ENCODE data around the gene RNF225.
"Not testable (repeated sequence)": the region's sequence is repeated elsewhere in the genome, so short reads cannot be mapped to it uniquely, and the experiment has no call there.

RNF225 gene

DNA sequence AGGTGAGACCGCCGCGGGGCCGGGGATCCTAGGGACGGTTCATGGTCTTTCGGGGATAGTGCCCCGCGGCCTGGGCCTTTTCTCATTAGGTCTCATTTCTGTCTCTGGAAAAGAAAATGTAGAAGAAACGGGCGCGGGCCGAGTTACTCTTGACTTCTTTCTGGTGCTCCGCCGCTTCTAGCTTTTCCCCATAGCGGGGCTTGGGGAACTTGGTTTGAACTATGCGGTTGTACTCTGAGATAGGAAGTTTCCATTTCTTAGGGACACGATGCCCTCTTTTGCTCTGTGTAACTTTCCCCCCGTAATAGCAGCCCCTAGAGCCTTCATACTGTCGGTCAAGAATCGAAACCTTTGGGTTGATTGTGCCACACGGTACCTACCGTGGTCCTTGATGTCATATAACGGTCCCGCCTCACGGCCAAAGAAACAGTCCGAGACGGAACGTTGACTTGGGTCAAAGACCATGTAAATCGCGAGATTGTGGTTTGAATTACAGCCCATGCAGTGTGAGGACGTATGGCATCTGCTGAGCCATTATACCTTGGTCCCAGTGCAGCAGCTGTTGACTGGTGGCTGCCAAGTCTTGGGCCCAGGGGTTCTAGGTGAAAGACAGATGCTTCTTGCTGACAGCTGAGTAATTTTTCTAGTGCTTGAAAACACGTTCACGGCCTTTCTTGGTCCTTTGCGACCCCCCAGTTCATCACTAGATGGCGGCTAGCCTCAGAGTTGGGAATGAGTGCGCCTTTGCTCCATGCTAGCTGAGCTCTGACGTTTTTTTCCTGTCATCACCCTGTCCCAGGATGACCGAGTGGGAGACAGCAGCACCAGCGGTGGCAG is 7.9 kb upstream of the RNF225 start:
- DNase-seq = no peak

- DNase-seq = no peak
Observed at GRCh38 chr19:58388175-58388526, 7.3 kb upstream of the RNF225 start.

- DNase-seq = no peak
Observed at GRCh38 chr19:58392945-58393724, 2.3 kb upstream of the RNF225 start.

DNA sequence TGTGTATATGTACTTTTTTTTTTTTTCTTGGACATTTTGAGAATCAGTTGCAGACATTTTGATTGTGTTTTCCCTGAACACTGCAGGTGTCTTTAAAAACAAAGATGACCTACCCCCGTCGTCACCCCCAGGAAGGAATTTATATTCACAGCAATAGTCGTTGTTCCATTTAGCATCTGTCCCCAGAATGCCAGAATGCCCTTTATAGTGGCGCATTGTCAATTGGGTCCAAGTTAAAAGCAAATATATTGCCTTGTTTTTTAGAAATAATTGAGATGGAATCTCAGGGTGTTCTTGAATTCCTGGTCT is 1.8 kb upstream of the RNF225 start:
- no peak for DNase-seq

DNA sequence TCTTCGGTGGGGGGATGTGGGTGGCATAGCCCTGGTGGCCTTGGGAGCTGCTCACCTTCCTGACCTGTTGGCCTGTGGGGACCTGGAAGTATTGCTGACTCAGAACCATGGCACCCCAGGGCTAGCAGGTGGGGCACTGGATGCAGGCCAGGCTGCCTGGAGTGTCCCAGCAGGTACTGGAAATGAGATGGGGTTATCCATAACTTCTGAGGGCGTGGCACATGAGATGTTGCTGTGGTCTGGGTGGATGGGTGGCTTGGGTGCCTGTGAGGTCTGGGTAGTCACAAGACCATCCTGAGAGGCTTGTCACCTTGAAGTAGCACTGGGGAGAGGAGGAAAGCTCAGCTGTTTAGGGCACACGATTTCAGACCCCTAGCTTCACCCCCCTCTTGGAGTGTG is 636 bp upstream of the RNF225 start:
- DNase-seq = no peak

- no peak for DNase-seq
Observed at GRCh38 chr19:58395979-58396627, 647 bp downstream of the RNF225 start.

GRCh38 chr19:58396691-58397532 is 1.5 kb downstream of the RNF225 start:
- no peak for DNase-seq

DNA sequence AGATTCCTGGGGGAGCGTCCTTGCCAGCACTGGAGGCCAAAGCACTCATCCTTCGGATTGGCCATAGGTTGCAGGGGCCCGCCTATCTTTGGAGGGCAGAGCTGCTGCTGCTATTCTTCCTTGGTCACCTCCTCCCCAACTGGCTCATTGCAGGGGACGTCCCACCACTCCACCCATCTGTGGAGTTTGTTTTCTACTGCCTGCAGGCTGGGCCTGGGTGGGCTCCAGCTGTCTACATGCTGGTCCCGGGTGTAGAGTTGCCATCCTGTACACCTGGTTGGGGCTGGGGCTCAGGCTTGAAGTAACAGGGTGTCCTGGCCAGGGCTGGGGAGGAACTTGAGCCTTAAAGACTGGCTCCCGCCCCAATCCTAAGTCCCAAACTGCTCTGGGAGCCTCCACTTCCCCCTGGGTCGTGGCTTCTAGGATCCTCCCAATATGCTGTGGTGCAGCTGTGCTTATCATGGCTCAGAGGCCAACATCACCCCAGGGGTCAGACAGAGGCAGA is 2.1 kb downstream of the RNF225 start:
- no peak for DNase-seq

DNA sequence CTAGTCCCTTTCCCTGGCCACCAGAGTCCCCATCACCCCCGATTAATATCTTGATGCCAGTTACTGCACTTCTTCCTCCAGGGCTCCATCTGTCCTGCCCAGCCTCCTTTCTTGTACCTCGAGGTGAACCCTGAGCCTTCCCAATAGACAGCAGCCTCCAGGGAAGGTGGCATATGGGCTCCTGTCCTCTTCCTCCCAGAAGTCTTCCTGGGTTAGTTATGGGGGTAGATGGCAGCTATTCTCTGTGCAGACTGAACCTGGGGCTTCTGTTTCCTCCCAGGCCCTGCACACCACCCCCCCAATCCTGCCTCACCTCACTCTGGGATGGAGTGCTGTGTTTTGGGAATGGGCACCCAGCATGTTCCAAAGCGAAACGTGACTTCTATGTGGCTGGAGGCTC is 2.6 kb downstream of the RNF225 start:
- no peak for DNase-seq

- no peak for DNase-seq
Observed at GRCh38 chr19:58398545-58398944, 3.1 kb downstream of the RNF225 start.

DNA sequence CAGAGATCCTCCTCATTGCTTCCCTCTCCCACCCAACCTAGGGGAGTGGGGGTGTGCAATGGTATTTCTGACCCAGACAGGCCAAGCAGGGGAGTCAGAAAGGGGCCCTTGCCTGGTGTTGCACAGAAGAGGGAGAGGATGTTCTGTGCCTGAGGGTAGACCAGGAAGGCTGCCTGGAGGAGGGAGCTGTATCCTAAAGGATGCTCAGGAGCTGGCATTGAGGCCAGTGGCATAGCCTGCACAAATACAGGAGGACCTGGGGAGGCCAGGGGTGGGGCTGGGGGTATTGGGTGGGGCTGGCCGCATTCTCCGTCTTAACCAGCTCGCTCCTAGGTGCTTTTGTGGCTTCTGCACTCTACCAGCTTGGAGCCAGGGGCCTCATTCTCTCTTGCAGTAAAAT is 4.4 kb downstream of the RNF225 start:
- no peak for DNase-seq

DNA sequence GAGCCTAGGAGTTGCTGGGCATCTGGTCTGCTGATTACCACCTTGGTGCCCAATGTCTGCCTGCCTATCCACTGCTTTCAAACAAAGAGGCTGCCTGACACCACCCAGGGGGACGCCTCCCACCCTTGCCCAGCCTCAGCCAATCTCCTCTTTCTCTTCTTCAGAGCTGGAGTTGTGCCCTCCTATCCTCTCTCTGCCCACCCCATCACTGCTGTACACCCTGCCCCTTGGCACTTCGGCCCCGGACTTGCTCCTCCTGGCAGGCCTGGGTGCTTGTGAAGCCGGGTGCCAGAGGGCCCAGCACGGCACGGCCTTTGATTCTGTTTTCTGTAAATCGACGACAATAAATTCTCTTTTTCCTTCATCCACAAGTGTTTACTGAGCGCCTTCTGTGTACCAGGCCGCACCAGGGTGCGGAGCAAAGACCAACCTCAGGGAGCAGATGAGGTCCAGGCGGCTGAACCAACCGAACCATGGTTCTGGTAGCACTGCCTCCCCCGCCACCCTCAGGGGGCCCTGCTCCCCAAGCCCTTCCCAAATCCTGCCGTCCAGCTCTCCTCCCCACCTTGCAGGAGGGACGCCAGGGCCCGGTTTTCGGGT is 5.0 kb downstream of the RNF225 start:
- DNase-seq = no peak

DNA sequence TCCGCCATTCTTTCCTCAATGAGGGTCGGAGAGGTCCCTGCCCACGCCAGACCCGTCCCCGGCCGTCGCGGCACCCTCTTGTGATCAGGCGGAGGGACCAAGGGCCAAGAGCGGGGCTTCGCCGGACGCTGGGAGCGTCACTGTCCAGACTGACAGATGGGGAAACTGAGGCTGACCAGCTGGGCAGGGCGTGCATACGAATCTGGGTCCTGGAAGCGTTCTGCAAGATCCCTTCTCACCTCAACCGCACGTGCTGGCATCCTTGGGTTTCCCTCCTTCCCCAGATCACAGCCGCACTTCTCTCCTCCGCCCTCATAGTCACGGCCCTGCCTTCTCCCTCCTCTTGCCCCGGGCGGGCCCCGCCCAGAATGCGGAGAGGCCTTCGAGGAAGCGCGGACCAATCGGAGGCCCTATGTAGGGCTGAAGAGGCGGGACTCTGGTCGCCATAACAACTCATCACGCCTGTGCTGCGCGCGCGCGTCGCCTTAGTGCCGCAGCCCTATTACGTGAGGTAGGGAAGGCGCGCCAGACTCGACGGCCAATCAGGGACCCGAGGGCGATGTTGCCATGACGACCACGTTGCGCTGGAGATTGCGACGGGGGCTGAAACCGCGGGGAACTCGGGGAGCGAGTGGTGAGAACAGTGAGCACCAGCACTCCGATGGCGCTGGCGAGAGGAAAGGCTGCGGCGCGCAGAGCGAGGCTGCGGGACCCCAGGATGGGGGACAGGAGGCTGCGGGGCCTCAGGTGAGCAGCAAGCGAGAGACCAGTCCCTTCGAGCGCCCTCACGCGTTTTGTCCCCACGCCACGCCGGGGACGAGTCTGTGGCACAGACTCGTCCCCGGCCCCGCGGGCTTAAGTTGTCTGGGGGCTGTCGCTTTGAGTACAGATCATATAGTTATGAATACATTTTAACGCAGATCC is 5.7 kb downstream of the RNF225 start:
- peak; percentile 95 to 100 (median 98) for DNase-seq

GRCh38 chr19:58401840-58402421 is 6.5 kb downstream of the RNF225 start:
- DNase-seq = no peak

DNA sequence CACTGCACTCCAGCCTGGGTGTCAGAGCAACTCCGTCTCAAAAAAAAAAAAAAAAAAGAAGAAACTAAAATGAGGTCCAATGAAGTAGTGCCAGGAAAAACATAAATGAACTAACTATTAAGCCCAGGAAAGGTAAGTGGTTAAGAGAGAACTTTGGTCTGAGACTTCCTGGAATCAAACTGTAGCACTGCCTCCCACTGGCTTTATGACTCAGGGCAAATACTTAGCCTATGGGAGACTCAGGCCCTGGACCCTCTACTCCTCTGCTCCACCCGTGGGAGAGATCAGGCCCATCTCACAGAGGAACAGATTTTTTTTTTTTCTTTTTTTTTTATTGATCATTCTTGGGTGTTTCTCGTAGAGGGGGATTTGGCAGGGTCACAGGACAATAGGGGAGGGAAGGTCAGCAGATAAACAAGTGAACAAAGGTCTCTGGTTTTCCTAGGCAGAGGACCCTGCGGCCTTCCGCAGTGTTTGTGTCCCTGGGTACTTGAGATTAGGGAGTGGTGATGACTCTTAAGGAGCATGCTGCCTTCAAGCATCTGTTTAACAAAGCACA is 8.5 kb downstream of the RNF225 start:
- DNase-seq = not testable (repeated sequence)

DNA sequence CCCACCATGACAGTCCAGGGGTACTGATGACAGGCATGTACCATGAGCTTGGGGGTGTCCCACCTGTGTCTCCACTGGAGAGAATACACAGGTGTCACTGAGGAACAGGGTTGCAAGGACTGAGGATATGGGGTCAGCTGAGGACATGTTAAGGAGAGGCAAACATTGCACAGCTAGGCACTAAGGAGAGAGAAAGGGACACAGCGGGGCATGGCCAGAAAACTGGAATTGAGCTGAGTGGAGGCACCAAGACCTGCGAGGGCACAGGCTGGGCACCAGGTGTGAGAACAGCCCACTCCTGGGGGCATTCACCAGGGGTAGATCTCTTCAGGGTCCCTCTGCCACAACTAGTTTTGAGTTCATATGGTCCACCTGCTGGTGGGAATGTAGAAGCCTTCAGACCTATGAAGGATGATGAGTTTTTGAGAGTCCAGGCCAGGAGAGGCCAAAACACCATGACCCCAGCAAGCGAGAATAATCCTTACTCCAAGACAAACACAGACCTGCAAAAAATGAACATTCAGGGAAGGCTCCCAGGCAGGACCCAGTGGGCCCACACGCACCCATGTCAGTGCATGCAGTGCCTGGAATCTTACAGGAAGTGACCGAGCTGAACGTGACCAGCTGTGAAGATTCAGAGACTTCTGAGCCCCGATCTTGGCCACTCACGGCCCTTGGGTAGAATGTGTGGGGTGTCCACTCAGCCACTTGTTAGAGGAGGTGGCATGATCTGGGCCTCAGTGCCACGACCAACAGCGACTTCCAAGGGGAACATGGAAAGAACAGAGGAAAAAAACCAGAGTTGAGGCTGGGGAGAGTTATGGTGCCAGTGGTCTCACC is 11.6 kb downstream of the RNF225 start:
- no peak for DNase-seq

GRCh38 chr19:58407658-58408151 is 12.2 kb downstream of the RNF225 start:
- no peak for DNase-seq

GRCh38 chr19:58408152-58409009 is 12.9 kb downstream of the RNF225 start, which contains the start of gene ZNF584:
Gene ZNF584, plus strand, starts transcription at chr19:58408649. Its CDS starts 499 bp downstream, at chr19:58409148.
- DNase-seq = peak; percentile 86 to 93 (median 90)

Data from stimulated activated naive CD4-positive, alpha-beta T cell (primary cell).